Activated T-cell treated with anti-CD3 and anti-CD28 coated beads, Interleukin-2, amount 50 U/mL, for 72 hours (primary cell): Measurements from ENCODE around the gene COL18A1. TPM values are rescaled to one million over a fixed set of nuclear protein-coding genes. Genes with fewer than 3 reads are reported as not detected.
"Not testable (repeated sequence)": the region's sequence is repeated elsewhere in the genome, so short reads cannot be mapped to it uniquely, and the experiment has no call there.

Source experiments
- ATAC-seq, 2 donors: fragments of 150-1000 bp; cut with Tn5 transposase; replicated peaks in 1 of 2; 2 replicates each; pipeline ENCODE4 v1.10.0; 2021; ENCODE audit warnings: moderate library complexity in 2 of 2, mild to moderate bottlenecking in 1 of 2
- DNase-seq, 2 donors: peaks; one replicate each; pipeline ENCODE4 v3.0.0; 2021 to 2022; ENCODE audit warnings: mixed read lengths in 1 of 2
- H3K27ac Mint-ChIP-seq: one replicate; pipeline ENCODE4 v1.8.0; 2022; ENCODE audit warnings: mild to moderate bottlenecking, moderate library complexity, mixed read lengths
- H3K27me3 Mint-ChIP-seq: one replicate; pipeline ENCODE4 v1.8.0; 2022; ENCODE audit warnings: low read depth, mixed read lengths
- H3K36me3 Mint-ChIP-seq, 2 donors: one replicate each; pipeline ENCODE4 v1.8.0; 2022; ENCODE audit warnings: mixed read lengths in 2 of 2, mild to moderate bottlenecking in 1 of 2; ENCODE audit not compliant: insufficient read depth in 2 of 2
- H3K4me1 Mint-ChIP-seq: one replicate; pipeline ENCODE4 v1.8.0; 2022; ENCODE audit warnings: low read depth, mixed read lengths
- H3K4me3 Mint-ChIP-seq, 2 donors: one replicate each; pipeline ENCODE4 v1.8.0; 2022; ENCODE audit warnings: mild to moderate bottlenecking in 2 of 2, mixed read lengths in 2 of 2, moderate library complexity in 2 of 2
- H3K9me3 Mint-ChIP-seq, 2 donors: one replicate each; pipeline ENCODE4 v1.8.0; 2022; ENCODE audit warnings: mixed read lengths in 2 of 2
- total RNA-seq, 2 donors: library from RNA; stranded (reverse); gene quantifications; one replicate each; pipeline ENCODE4 v1.2.3, GENCODE V29; 2022

The COL18A1 gene
- total RNA-seq, 2 donors from 2014 or later = 4.9 to 7.5 TPM

DNA sequence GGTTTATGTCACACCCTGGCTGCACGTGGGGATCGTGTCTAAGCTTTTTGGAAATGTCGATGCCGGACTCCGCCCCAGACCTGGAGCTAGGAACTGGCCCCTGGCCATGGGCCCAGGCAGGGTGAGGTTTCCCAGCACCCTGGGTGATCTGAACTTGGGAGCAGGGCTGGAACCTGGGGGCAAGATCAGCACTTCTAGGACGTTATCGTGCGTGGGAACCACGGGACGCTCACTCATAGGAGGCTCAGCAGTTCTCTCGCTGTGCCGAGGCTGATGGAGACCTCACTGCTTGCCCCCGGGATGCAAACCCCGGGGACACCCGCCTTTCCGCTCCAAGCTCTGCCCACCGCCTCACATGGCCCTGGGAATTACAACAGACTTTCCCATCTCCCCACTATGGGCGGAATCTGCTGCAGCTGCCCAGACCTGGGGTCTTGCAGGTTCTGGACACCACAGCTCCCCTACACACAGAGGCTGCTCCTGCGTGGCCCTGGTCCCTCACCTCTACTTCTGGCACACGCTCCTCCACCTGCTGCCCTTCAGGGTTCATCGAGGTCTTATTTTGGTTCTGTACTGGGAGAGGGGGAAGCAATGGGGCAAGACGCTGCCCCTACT, 35.9 kb downstream of the COL18A1 start:
- Mint-ChIP-seq H3K36me3 (no peaks in the 10 kb centered on the region), H3K27ac (no peak overlapping the region), H3K4me3 (no peak overlapping the region), H3K27me3 (peaks cover 5% of the 10 kb centered on the region), H3K9me3 (no peaks in the 10 kb centered on the region), H3K4me1 (peaks cover 13% of the 10 kb centered on the region)
- DNase-seq (no peak), ATAC-seq (no peak)

DNA sequence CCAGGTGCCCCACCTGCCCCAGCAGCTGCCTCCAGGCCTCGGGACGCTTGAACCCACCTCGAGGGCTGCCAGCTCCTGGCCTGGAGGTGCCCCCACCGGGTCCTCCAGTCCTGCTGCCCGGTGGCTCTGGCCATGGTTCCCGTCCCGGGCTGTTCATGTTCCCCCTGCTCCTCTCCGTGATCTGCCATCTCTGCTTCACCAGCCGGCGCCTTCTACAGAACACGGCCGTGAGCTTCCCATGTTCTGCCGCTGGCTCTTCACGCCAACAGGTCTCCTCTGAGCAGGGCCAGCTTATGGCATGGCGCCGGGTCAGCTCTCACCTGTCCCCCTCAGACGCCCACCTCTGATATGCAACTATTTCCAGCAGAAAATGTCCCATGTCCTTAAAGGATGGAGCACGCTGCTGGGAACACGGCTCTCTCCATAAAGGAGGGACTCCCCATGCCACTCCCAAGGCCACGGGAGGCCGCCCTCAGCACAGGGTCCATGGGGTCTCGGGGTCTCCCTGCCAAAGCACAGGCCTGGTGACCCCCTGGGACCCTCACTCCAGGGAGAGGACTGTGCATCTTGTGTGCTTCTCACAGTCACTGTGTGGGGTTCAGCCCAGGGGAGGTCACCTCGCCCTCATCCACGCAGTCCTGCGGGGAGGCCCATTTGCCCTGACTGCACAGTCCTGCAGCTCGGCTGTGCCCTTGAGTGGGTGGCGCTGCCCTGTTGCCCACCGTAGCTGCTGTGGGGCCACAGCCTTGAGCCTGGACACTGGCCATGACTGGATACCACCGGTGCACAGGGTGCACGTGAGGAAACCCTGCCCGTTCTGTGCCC, 36.7 kb downstream of the COL18A1 start:
- Mint-ChIP-seq H3K4me1 (peaks cover 13% of the 10 kb centered on the region), H3K4me3 (no peak overlapping the region), H3K9me3 (peaks cover 2% of the 10 kb centered on the region in 2 donors), H3K36me3 (peaks cover 0 to 3% of the 10 kb centered on the region in 2 donors), H3K27ac (no peak overlapping the region), H3K27me3 (peaks cover 11% of the 10 kb centered on the region)
- no peak for ATAC-seq
- no peak for DNase-seq

DNA sequence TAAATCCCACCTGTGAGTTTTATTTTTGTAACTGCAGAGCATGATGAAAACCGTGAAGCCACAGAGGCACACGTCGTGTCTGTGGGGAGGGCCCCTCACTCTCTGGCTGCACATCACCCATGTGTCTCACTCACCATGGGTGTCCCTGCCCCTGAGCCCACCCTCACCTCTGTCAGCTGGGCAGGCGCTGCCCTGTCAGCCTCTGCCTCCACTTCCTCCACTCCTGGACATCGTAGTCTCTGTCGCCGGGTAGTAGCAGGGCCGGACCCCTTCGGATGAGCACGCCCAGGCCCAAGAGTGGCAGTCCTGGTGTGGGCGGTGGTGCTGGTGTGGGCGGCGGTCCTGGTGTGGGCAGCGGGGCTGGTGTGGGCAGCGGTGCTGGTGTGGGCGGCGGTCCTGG, 37.3 kb downstream of the COL18A1 start:
- H3K4me1 Mint-ChIP-seq = peaks cover 13% of the 10 kb centered on the region
- H3K4me3 Mint-ChIP-seq = no peak overlapping the region
- peak in 1 of 2 donors; percentile 34 for ATAC-seq
- no peak overlapping the region for H3K27ac Mint-ChIP-seq
- H3K36me3 Mint-ChIP-seq = peaks cover 0 to 3% of the 10 kb centered on the region in 2 donors
- no peak for DNase-seq
- H3K9me3 Mint-ChIP-seq = peaks cover 2 to 3% of the 10 kb centered on the region in 2 donors
- H3K27me3 Mint-ChIP-seq = peaks cover 18% of the 10 kb centered on the region

GRCh38 chr21:45442686-45443594, 38.0 kb downstream of the COL18A1 start:
- H3K9me3 Mint-ChIP-seq, H3K4me3 Mint-ChIP-seq, H3K36me3 Mint-ChIP-seq, H3K27ac Mint-ChIP-seq, ATAC-seq, DNase-seq: not testable (repeated sequence)
- peaks cover 13% of the 10 kb centered on the region for H3K4me1 Mint-ChIP-seq
- peaks cover 23% of the 10 kb centered on the region for H3K27me3 Mint-ChIP-seq

- H3K27ac Mint-ChIP-seq = no peak overlapping the region
- H3K4me1 Mint-ChIP-seq = peaks cover 13% of the 10 kb centered on the region
- peaks cover 28% of the 10 kb centered on the region for H3K27me3 Mint-ChIP-seq
- H3K9me3 Mint-ChIP-seq = peaks cover 2 to 3% of the 10 kb centered on the region in 2 donors
- no peak overlapping the region for H3K4me3 Mint-ChIP-seq
- ATAC-seq (no peak), DNase-seq (no peak)
- peaks cover 0 to 3% of the 10 kb centered on the region in 2 donors for H3K36me3 Mint-ChIP-seq
Observed at GRCh38 chr21:45443595-45444181, 38.7 kb downstream of the COL18A1 start.

- no peak for DNase-seq
- no peak for ATAC-seq
- Mint-ChIP-seq H3K4me1 (peaks cover 9% of the 10 kb centered on the region), H3K9me3 (peaks cover 2 to 3% of the 10 kb centered on the region in 2 donors), H3K4me3 (no peak overlapping the region), H3K36me3 (peaks cover 0 to 3% of the 10 kb centered on the region in 2 donors), H3K27me3 (peaks cover 28% of the 10 kb centered on the region), H3K27ac (no peak overlapping the region)
Observed at GRCh38 chr21:45444385-45444784, 39.4 kb downstream of the COL18A1 start.

GRCh38 chr21:45445369-45445768, 40.4 kb downstream of the COL18A1 start:
- Mint-ChIP-seq H3K27ac (no peak overlapping the region), H3K4me1 (peaks cover 6% of the 10 kb centered on the region), H3K36me3 (peaks cover 0 to 3% of the 10 kb centered on the region in 2 donors), H3K9me3 (peaks cover 2 to 3% of the 10 kb centered on the region in 2 donors), H3K4me3 (no peak overlapping the region), H3K27me3 (peaks cover 28% of the 10 kb centered on the region)
- no peak for DNase-seq
- ATAC-seq = no peak

DNA sequence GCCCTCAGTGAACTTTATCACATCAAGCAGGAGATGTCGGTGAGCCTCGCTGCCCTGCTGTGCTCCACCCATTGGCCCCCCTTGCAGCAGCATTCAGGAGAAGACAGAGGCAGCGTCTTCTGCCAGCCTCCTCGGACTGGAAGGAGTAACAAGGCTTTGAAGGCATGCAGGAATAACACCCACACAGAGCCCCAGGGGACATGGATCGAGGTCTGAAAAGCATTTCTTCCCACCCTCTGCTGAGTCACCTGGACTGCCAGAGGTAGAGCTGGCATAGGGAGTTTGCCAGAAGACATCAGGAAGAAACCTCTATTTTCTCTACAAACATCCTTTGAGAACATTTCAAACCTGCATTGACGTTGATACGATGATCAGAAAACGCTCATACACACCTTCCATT, 42.9 kb downstream of the COL18A1 start:
- Mint-ChIP-seq H3K4me3 (no peak overlapping the region), H3K4me1 (peaks cover 6% of the 10 kb centered on the region), H3K9me3 (peaks cover 3 to 6% of the 10 kb centered on the region in 2 donors), H3K36me3 (peaks cover 0 to 3% of the 10 kb centered on the region in 2 donors), H3K27ac (no peak overlapping the region), H3K27me3 (peaks cover 28% of the 10 kb centered on the region)
- no peak for ATAC-seq
- DNase-seq = no peak

GRCh38 chr21:45448283-45448809, 43.4 kb downstream of the COL18A1 start:
- ATAC-seq = no peak

GRCh38 chr21:45448810-45449657, 44.1 kb downstream of the COL18A1 start:
- Mint-ChIP-seq H3K27me3 (peaks cover 28% of the 10 kb centered on the region), H3K36me3 (peaks cover 0 to 3% of the 10 kb centered on the region in 2 donors), H3K4me3 (no peak overlapping the region), H3K27ac (no peak overlapping the region), H3K9me3 (peaks cover 7 to 10% of the 10 kb centered on the region in 2 donors), H3K4me1 (peaks cover 6% of the 10 kb centered on the region)
- ATAC-seq (no peak), DNase-seq (no peak)

More at GRCh38 chr21:45448283-45448809, 43.4 kb downstream of the COL18A1 start:
- Mint-ChIP-seq H3K27ac (no peak overlapping the region), H3K9me3 (peaks cover 7 to 10% of the 10 kb centered on the region in 2 donors), H3K27me3 (peaks cover 28% of the 10 kb centered on the region), H3K36me3 (peaks cover 0 to 3% of the 10 kb centered on the region in 2 donors), H3K4me3 (no peak overlapping the region), H3K4me1 (peaks cover 6% of the 10 kb centered on the region)
- DNase-seq = no peak

- no peak overlapping the region for H3K4me3 Mint-ChIP-seq
- peaks cover 28% of the 10 kb centered on the region for H3K27me3 Mint-ChIP-seq
- ATAC-seq = no peak
Observed at GRCh38 chr21:45449658-45450422, 44.9 kb downstream of the COL18A1 start.

More at GRCh38 chr21:45449658-45450422, 44.9 kb downstream of the COL18A1 start:
- no peak overlapping the region for H3K27ac Mint-ChIP-seq
- DNase-seq = no peak
- H3K4me1 Mint-ChIP-seq = peaks cover 6% of the 10 kb centered on the region
- H3K36me3 Mint-ChIP-seq = peaks cover 0 to 3% of the 10 kb centered on the region in 2 donors
- H3K9me3 Mint-ChIP-seq = peaks cover 7 to 10% of the 10 kb centered on the region in 2 donors
